ENCODE results near the gene ARID1A. TPM values are rescaled to one million over a fixed set of nuclear protein-coding genes. Genes with fewer than 3 reads are reported as not detected.

ARID1A gene
- total and polyA plus RNA-seq, 2 of the 4 experiments (the other 2 are of a cell fraction) = 14.0 to 40.7 TPM

- Histone ChIP-seq H3K4me1 (ENCODE audit: control insufficient read depth, insufficient read depth, low read length) (peaks cover 7% of the 10 kb centered on the region), H3K4ac (ENCODE audit: low read depth, low read length) (no peak overlapping the region), H3K9me3 (ENCODE audit: control insufficient read depth, insufficient read depth, low read length) (no peaks in the 10 kb centered on the region), H2AK9ac (replicated peaks; ENCODE audit: low read depth, low read length, poor library complexity) (no peak overlapping the region), H3K4me2 (ENCODE audit: low read depth, low read length) (peak overlapping the region; percentile 54; the same call in 1 of the 2 replicates), H2AK5ac (ENCODE audit: low read depth, low read length) (no peak overlapping the region), H4K5ac (ENCODE audit: low read depth, low read length) (no peak overlapping the region), H2AFZ (replicated peaks; ENCODE audit: low read length, poor library complexity) (no peak overlapping the region), H4K8ac (ENCODE audit: low read depth in 2 of 2, low read length in 2 of 2) (peak overlapping the region in 1 of 2 experiments; percentile 6; a peak in 1 of 4 replicates), H3K27me3 (ENCODE audit: control insufficient read depth, insufficient read depth, low read length) (no peaks in the 10 kb centered on the region), H2BK120ac (ENCODE audit: low read depth, low read length) (peak overlapping the region; percentile 45; the same call in 1 of the 2 replicates), H3K56ac (ENCODE audit: extremely low read depth, insufficient read depth, low read length) (no peak overlapping the region), H2BK15ac (ENCODE audit: low read depth, low read length) (no peak overlapping the region), H3K18ac (ENCODE audit: low read depth, low read length) (peak overlapping the region; percentile 88), H3K4me3 (ENCODE audit: insufficient read depth, low read depth, low read length) (no peak overlapping the region), H2BK5ac (ENCODE audit: low read depth, low read length, poor library complexity, severe bottlenecking) (peak overlapping the region; percentile 21), H3K9me1 (ENCODE audit: insufficient read depth, low read length) (no peaks in the 10 kb centered on the region), H3K23ac (ENCODE audit: low read depth, low read length) (no peak overlapping the region), H3K27ac (ENCODE audit: insufficient read depth, low read length) (peak overlapping the region; percentile 37; the same call in 1 of the 2 replicates), H3K36me3 (ENCODE audit: control insufficient read depth, insufficient read depth, low read length) (no peaks in the 10 kb centered on the region), H3K9ac (ENCODE audit: low read depth, low read length) (no peak overlapping the region), H3K14ac (replicated peaks; ENCODE audit: low read depth, low read length) (no peak overlapping the region; the same call in 1 of the 2 replicates), H4K20me1 (ENCODE audit: insufficient read depth, low read length) (no peaks in the 10 kb centered on the region), H4K91ac (ENCODE audit: insufficient read depth, low read depth, low read length) (peak overlapping the region; percentile 8; the same call in 1 of the 2 replicates), H2BK20ac (ENCODE audit: low read depth, low read length) (no peak overlapping the region), H3K79me1 (ENCODE audit: low read depth in 1 of 2, low read length in 2 of 2) (no peaks in the 10 kb centered on the region)
- no TSS peak for BruUV-seq (replicated peaks)
- POLR2A ChIA-PET (ENCODE audit: unreplicated experiment) = no interaction called here
- CTCF ChIA-PET = no interaction called here
- intact Hi-C loops (cut with micrococcal nuclease) = no loop called here
- in situ Hi-C loops (cut with MboI; ENCODE audit: low sequenced_read_pairs) = no loop called here
- 100% methylated on average over 1 of the region's 4 CpGs; no CpG with 5 or more reads in 1 of the 2 experiments for WGBS, 2 experiments (ENCODE audit: extremely low coverage in 2 of 2, insufficient read length in 1 of 2)
- peak; percentile 46 for DNase-seq
- ATAC-seq (ENCODE audit: low read depth) = peak; percentile 92
- dilution Hi-C loops (cut with HindIII; ENCODE audit: low sequenced_read_pairs, unreplicated experiment) = no loop called here
- no peak for TF ChIP-seq MAFK (IDR thresholded peaks at IDR 0.05; ENCODE audit: low read depth, low read length)
- no peak for TF ChIP-seq POLR2A (IDR thresholded peaks at IDR 0.05; ENCODE audit: low read depth, low read length)
- no peak for TF ChIP-seq MXI1 (IDR thresholded peaks at IDR 0.05; ENCODE audit: borderline replicate concordance, low read depth, low read length)
- TF ChIP-seq CEBPB (IDR thresholded peaks at IDR 0.05; ENCODE audit: low read depth, low read length) = no peak
- TF ChIP-seq BHLHE40 (IDR thresholded peaks at IDR 0.05; ENCODE audit: low read depth, low read length) = no peak
- TF ChIP-seq RAD21 (IDR thresholded peaks at IDR 0.05; ENCODE audit: low read length) = no peak
- TF ChIP-seq, protein P1, sequence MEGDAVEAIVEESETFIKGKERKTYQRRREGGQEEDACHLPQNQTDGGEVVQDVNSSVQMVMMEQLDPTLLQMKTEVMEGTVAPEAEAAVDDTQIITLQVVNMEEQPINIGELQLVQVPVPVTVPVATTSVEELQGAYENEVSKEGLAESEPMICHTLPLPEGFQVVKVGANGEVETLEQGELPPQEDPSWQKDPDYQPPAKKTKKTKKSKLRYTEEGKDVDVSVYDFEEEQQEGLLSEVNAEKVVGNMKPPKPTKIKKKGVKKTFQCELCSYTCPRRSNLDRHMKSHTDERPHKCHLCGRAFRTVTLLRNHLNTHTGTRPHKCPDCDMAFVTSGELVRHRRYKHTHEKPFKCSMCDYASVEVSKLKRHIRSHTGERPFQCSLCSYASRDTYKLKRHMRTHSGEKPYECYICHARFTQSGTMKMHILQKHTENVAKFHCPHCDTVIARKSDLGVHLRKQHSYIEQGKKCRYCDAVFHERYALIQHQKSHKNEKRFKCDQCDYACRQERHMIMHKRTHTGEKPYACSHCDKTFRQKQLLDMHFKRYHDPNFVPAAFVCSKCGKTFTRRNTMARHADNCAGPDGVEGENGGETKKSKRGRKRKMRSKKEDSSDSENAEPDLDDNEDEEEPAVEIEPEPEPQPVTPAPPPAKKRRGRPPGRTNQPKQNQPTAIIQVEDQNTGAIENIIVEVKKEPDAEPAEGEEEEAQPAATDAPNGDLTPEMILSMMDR (conservative IDR thresholded peaks at IDR 0.05; ENCODE audit: low read depth, low read length) = no peak
- TF ChIP-seq SMC3 (IDR thresholded peaks at IDR 0.05; ENCODE audit: low read depth, low read length) = no peak
- TF ChIP-seq NFE2L2 (IDR thresholded peaks at IDR 0.05; ENCODE audit: low read depth, low read length) = no peak
- no peak for TF ChIP-seq MAZ (IDR thresholded peaks at IDR 0.05; ENCODE audit: borderline replicate concordance, low read depth, low read length)
- no peak for TF ChIP-seq RFX5 (IDR thresholded peaks at IDR 0.05; ENCODE audit: low read depth, low read length)
- no peak for TF ChIP-seq RCOR1 (IDR thresholded peaks at IDR 0.05; ENCODE audit: insufficient replicate concordance, low read length)
- TF ChIP-seq USF2 (IDR thresholded peaks at IDR 0.05; ENCODE audit: low read depth, low read length) = no peak
- TF ChIP-seq, protein P2, sequence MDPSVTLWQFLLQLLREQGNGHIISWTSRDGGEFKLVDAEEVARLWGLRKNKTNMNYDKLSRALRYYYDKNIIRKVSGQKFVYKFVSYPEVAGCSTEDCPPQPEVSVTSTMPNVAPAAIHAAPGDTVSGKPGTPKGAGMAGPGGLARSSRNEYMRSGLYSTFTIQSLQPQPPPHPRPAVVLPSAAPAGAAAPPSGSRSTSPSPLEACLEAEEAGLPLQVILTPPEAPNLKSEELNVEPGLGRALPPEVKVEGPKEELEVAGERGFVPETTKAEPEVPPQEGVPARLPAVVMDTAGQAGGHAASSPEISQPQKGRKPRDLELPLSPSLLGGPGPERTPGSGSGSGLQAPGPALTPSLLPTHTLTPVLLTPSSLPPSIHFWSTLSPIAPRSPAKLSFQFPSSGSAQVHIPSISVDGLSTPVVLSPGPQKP (IDR thresholded peaks at IDR 0.05; ENCODE audit: borderline replicate concordance, low read depth, low read length) = no peak
- no peak for TF ChIP-seq FOS (IDR thresholded peaks at IDR 0.05; ENCODE audit: low read depth, low read length)
Measured at GRCh38 chr1:26684763-26685508, 10.9 kb upstream of the ARID1A start.
